HL-60 (cell line): Measurements from ENCODE around the gene SNX18.

Source experiments
- DNase-seq, 2 experiments: peaks; one replicate each; pipeline ENCODE4 v3.0.0-alpha.2; 2010 to 2020; ENCODE audit warnings: low read depth in 1 of 2, low spot score in 1 of 2
- H3K27ac ChIP-seq: fragments of 250-450 bp; sonication (Bioruptor Pico); replicated peaks from 2 replicates; pipeline ENCODE4 v1.5.1; 2020; ENCODE audit warnings: mild to moderate bottlenecking, moderate library complexity
- H3K27me3 ChIP-seq: fragments of 250-450 bp; sonication (Bioruptor Pico); 2 replicates; pipeline ENCODE4 v1.5.1; 2021; ENCODE audit warnings: mild to moderate bottlenecking, moderate library complexity; ENCODE audit not compliant: insufficient read depth, poor library complexity, severe bottlenecking
- H3K4me3 ChIP-seq: replicated peaks from 2 replicates; pipeline ENCODE4 v1.5.1; 2011; ENCODE audit warnings: mild to moderate bottlenecking, control low read depth, low read length; ENCODE audit not compliant: insufficient read depth
- GABPA ChIP-seq: IDR thresholded peaks from 2 replicates; pipeline ENCODE4 v1.6.1; 2012; ENCODE audit warnings: low read depth
- POLR2AphosphoS5 ChIP-seq: IDR thresholded peaks from 2 replicates; pipeline ENCODE4 v1.6.1; 2012; ENCODE audit warnings: low read depth
- SPI1 ChIP-seq: IDR thresholded peaks from 2 replicates; pipeline ENCODE4 v1.6.1; 2012; ENCODE audit warnings: low read depth, mild to moderate bottlenecking, borderline replicate concordance
- TF ChIP-seq, protein P1 (sequence below): IDR thresholded peaks from one replicate; pipeline ENCODE4 v1.5.1; 2011; ENCODE audit warnings: low read length, control low read depth, inconsistent platforms; ENCODE audit not compliant: insufficient read depth
- TF ChIP-seq, protein P2 (sequence below): IDR thresholded peaks from 2 replicates; pipeline ENCODE4 v1.6.1; 2012; ENCODE audit warnings: low read depth; ENCODE audit not compliant: insufficient replicate concordance

SNX18 gene

DNA sequence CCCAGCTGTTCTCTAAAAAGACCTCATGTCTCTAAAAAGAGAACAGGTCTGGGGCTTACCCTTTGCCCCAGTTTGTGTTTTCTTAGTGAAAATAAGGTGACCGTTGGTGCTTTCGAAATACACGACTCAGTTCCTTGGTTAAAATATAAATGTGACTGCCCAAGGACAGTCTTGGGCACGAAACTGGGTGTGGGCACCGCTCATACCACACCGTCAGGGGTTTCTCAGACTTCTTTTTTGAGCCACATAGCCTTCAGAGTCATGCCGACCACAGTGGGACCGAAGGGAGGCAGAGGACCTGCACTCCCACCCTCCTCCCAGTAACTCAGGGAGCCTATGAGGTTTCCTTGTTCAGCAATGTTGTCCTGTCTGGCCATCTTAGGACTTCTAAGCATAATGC lies 6.5 kb downstream of the SNX18 start:
- Histone ChIP-seq H3K4me3 (peak overlapping the region; percentile 25), H3K27ac (peak overlapping the region; percentile 59), H3K27me3 (no peaks in the 10 kb centered on the region)
- no peak for TF ChIP-seq SPI1
- DNase-seq = peak; percentile 25 to 43

GRCh38 chr5:54524704-54525103 lies 7.1 kb downstream of the SNX18 start:
- H3K4me3 ChIP-seq = 0 out of 2 replicates have a peak overlapping the region, but pooled peaks have one; percentile 2
- no peak for TF ChIP-seq SPI1
- DNase-seq = no peak
- H3K27me3 ChIP-seq = no peaks in the 10 kb centered on the region
- peak overlapping the region; percentile 59 for H3K27ac ChIP-seq

- DNase-seq = no peak
- Histone ChIP-seq H3K27ac (no peak overlapping the region), H3K27me3 (no peaks in the 10 kb centered on the region), H3K4me3 (no peak overlapping the region)
- no peak for TF ChIP-seq GABPA
- no peak for TF ChIP-seq SPI1
- TF ChIP-seq POLR2AphosphoS5 = no peak
- TF ChIP-seq, protein P1, sequence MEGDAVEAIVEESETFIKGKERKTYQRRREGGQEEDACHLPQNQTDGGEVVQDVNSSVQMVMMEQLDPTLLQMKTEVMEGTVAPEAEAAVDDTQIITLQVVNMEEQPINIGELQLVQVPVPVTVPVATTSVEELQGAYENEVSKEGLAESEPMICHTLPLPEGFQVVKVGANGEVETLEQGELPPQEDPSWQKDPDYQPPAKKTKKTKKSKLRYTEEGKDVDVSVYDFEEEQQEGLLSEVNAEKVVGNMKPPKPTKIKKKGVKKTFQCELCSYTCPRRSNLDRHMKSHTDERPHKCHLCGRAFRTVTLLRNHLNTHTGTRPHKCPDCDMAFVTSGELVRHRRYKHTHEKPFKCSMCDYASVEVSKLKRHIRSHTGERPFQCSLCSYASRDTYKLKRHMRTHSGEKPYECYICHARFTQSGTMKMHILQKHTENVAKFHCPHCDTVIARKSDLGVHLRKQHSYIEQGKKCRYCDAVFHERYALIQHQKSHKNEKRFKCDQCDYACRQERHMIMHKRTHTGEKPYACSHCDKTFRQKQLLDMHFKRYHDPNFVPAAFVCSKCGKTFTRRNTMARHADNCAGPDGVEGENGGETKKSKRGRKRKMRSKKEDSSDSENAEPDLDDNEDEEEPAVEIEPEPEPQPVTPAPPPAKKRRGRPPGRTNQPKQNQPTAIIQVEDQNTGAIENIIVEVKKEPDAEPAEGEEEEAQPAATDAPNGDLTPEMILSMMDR = no peak
- TF ChIP-seq, protein P2, sequence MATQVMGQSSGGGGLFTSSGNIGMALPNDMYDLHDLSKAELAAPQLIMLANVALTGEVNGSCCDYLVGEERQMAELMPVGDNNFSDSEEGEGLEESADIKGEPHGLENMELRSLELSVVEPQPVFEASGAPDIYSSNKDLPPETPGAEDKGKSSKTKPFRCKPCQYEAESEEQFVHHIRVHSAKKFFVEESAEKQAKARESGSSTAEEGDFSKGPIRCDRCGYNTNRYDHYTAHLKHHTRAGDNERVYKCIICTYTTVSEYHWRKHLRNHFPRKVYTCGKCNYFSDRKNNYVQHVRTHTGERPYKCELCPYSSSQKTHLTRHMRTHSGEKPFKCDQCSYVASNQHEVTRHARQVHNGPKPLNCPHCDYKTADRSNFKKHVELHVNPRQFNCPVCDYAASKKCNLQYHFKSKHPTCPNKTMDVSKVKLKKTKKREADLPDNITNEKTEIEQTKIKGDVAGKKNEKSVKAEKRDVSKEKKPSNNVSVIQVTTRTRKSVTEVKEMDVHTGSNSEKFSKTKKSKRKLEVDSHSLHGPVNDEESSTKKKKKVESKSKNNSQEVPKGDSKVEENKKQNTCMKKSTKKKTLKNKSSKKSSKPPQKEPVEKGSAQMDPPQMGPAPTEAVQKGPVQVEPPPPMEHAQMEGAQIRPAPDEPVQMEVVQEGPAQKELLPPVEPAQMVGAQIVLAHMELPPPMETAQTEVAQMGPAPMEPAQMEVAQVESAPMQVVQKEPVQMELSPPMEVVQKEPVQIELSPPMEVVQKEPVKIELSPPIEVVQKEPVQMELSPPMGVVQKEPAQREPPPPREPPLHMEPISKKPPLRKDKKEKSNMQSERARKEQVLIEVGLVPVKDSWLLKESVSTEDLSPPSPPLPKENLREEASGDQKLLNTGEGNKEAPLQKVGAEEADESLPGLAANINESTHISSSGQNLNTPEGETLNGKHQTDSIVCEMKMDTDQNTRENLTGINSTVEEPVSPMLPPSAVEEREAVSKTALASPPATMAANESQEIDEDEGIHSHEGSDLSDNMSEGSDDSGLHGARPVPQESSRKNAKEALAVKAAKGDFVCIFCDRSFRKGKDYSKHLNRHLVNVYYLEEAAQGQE = no peak
Observed at GRCh38 chr5:54525261-54525660, 7.7 kb downstream of the SNX18 start.

DNA sequence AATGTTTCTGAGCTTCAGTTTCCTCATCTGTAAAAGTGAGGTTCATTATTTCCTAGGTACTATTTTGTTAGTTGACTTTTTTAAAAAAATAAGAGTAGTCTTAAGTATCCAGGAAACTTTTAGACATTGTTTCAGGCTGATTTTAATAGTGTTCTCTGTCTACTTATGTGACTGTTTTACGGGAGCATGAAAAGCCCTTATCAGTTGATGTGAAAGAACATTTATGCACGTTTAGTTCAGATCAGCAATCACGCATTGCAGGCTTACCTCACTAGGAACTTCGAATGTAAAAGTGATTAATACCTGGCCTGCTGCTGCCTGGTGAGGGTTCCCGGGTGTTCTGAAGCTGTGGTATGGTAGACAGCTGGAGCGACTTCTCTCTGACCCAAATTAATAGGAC lies 8.1 kb downstream of the SNX18 start:
- no peak overlapping the region for H3K27ac ChIP-seq
- no peak for TF ChIP-seq SPI1
- TF ChIP-seq, protein P1 = no peak
- TF ChIP-seq GABPA = no peak
- TF ChIP-seq, protein P2 = no peak
- no peak for TF ChIP-seq POLR2AphosphoS5

GRCh38 chr5:54526604-54527288 lies 9.2 kb downstream of the SNX18 start:
- no peak overlapping the region for H3K27ac ChIP-seq
- H3K27me3 ChIP-seq = no peaks in the 10 kb centered on the region
- DNase-seq = no peak
- TF ChIP-seq GABPA = no peak
- TF ChIP-seq POLR2AphosphoS5 = no peak
- TF ChIP-seq, protein P2 = no peak
- TF ChIP-seq, protein P1 = no peak
- no peak for TF ChIP-seq SPI1
- H3K4me3 ChIP-seq = no peak overlapping the region

More for the DNA sequence above, 8.1 kb downstream of the SNX18 start:
- no peaks in the 10 kb centered on the region for H3K27me3 ChIP-seq
- DNase-seq = no peak
- no peak overlapping the region for H3K4me3 ChIP-seq
